HG03439 (cell line): ENCODE results near the gene PCAT6.

Source experiments
- ATAC-seq: cut with Tn5 transposase; IDR thresholded peaks from one replicate; pipeline ENCODE4 v1.9.1; 2021; ENCODE audit warnings: mild to moderate bottlenecking, moderate library complexity; ENCODE audit not compliant: unreplicated experiment

The PCAT6 gene

DNA sequence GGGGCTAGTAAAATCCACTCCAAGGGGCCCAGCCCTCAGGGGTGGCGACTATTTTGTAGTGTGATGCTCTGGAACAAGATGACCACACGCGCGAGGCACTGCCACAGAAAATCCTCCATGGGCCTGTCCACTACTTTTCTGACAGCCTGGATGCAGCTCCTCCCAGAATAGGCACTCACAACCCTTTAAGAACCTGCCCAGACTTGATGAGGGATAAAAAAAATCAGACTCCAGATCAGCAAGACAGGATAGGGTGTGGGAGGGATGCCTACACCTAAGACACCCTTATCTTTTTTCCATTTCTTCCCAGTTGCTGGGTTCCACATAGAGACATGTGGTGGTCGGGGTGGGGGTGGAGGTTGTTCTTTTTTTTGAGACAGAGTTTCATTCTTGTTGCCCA lies 33.5 kb downstream of the PCAT6 start:
- ATAC-seq, result no peak

DNA sequence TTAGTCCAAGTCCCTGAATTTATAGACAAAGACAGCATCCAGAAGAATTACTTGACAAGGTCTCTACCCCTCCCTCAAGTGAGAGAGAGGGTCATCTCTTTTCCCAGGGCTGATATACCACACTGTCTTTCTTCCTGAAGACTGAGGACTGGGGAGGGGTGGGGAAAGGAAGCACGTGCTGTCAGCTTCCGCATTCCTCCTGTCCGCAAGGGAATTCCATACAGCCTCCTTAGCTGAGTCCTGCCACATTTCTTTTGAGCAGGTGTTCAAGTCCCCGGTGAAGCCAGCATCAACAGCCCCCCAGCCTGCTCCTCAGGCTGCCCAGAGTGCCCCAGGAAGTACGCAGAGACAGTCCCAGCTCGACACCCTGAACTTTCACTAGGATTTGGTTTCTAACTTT lies 34.2 kb downstream of the PCAT6 start:
- ATAC-seq, result no peak

DNA sequence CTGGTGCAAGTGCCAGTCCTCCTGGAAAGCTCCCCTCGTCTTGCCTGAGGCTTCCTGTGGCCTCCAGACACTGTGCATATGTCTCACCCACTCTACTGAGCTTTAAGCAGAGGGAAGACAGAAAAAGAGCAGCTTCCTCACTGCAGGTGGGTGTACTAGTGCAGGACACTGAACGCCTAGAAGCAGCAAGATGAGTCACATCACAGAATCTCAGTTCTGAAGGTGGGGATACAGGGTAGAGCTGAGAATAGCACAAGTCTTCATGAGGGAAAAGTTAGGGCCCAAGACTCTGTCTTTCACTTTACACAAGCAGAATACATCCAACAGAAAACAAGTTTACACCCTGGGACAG lies 37.4 kb downstream of the PCAT6 start:
- peak; percentile 58 for ATAC-seq

GRCh38 chr1:202850593-202851362 lies 40.0 kb downstream of the PCAT6 start:
- ATAC-seq, result no peak

DNA sequence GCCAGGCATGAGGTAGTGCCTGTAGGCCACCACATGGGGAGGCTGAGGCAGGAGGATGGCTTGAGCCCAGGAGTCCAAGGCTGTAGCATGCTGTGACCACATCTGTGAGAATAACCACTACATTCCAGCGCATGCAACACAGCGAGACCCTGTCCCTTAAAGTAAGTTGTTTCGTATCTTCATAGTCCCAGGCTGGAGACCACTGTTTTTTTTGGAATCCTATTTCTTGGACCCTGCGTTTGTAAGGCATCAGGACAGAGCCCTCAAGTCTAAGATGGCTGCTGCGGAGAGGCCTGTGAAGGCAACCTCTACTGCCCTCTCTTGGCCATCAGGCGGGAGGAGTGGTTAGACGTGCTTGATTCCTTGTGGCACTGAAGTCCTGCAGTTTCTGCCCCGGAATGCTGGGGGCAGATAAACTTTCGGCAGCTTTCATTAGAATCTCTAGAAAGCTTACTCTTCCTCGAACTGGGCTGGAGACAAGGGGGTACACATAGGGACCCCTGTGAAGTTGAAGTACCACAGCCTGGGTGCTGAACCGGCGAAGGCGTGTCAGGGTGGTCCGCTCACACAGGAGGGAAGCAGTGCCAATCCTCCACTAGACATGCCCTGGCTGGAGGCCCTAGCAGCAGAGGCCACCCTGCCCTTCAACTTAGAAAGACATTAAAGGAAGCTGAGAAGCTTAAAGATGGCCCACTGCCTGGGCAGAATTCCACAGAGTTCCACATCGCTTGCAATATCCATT lies 41.6 kb downstream of the PCAT6 start:
- ATAC-seq, result no peak

DNA sequence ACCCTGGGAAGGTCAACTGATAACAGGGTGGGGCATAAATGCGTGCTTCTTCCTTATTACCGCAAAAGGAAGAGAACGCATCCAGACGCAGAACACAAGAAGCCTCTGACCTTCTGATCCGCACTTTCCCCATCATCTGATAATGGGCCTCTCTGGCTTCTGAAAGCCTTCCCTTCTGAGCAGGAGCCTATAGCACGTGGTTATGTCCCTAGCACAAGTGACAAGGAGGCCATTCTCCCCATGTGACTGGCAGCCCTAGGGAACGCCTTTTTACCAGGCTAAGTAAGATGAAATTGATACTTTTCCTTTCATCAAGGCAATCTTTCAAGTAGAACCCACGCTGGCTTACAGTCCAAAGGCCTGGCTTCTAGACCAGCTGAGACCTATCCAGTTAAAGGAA lies 44.0 kb downstream of the PCAT6 start:
- no peak for ATAC-seq

DNA sequence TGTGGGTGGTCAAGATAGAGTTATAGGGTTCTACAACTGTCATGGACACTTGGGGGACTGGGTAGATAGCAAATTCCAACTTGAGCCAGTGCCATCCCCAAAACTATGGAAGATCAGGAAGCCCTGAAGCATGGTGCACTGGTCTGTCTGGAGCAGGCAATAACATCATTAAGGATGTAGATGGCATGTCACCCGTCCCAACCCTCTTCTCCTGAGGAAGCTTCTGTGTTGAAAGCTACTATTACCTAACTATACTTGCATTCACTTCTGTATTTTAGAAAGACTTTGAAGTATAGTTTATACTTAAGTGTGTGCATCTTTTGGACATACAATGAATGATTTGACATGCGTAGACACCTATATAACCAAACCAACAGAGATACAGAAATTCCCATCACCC lies 45.3 kb downstream of the PCAT6 start:
- ATAC-seq, result no peak

DNA sequence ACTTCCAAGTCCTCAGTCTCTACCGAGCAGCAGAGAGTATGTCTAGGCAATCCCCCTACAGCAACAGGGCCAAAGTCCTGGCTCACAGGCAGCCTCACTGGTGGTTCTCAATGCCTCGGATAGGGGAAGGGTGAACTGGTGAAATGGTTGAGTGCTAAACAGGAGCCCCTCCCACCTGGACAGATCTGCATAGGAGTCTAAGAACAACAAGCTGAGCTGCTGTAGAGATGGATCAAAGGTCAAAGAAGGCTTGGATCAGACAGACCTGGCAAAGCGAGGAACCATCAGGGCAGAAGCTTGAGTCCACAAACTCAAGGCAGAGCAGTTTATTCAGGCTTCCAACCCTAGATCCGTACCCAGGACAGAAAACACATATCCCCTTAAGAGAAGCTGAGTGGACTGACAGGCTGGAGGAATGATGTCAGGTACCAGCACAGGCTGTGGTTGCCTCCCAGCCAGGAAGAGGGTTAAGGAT lies 46.4 kb downstream of the PCAT6 start:
- no peak for ATAC-seq

DNA sequence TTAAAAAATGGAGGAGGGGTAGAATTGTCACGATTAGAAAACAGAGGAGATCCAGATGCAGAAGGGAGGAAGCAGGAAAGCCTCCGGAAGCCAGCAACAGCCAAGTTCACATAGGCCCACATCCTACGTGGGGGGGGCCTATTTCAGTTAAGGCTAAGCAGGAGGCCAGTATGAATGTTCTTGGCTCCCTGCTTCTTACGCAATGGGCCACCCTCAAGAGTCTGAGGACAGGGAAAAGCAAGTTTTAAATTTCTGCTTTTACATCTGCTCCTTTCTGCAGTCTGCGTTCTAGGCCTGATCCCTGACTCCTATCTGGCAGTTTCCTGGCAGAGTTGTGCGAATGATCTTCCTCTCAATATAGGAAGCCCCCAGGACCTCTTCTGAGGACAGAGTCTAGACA lies 47.6 kb downstream of the PCAT6 start:
- ATAC-seq, result no peak

GRCh38 chr1:202858789-202859414 lies 48.1 kb downstream of the PCAT6 start:
- no peak for ATAC-seq

DNA sequence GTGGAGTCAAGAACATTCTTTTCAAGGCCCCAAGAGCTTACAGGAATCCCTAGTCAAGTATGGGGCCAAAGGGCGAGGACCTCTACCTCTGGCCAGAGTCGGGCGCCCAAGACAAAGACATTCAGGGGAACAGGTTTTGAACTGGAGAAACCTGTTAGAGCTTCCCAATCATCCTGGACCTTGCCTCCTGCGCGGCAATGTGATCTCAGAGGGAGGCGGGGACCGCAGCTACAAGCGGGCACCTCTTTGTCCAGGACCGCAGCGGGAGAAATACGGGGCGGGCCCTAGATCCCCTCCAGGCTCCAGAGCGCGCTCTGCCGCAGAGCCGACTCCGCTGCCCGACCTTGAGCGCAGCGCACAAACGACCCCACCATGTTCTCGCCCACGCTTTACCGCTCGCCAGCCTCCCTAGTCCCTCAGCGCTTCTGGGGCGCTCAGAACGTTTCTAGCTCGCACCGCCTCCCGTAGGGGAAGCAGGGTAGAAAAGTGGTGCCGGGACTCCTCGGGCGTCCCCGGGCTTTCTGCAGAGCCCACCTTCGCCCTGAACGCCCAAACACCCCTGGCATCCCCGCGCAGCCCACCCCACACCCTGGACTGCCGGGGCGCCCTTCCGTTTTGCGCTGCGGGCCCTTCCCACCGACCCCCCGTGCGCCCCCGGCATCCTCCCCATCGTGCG lies 50.1 kb downstream of the PCAT6 start:
- peak; percentile 28 for ATAC-seq
